Heart left ventricle (tissue), 13 donors: ENCODE measurements around the gene GPR157.
"Not testable (repeated sequence)": the region's sequence is repeated elsewhere in the genome, so short reads cannot be mapped to it uniquely, and the experiment has no call there.

Experiments
- POLR2A ChIP-seq, 2 donors: fragments of 450-650 bp; IDR thresholded peaks; one replicate each; pipeline ENCODE4 v1.6.1; 2017; ENCODE audit warnings: antibody characterized with exemption in 2 of 2, mild to moderate bottlenecking in 2 of 2, moderate library complexity in 2 of 2
- TF ChIP-seq, protein P1 (sequence below), 12 donors: fragments of 200-600 bp; sonication (generic) in 4 of 12; IDR thresholded peaks; one replicate each; pipeline versions ENCODE4 v1.5.0 to v1.8.0; 2018 to 2022; ENCODE audit warnings: antibody characterized with exemption in 12 of 12, mild to moderate bottlenecking in 5 of 12
- donor health status: ischemic (EF 13 %, LVEDD 7.1; RV severe dilation, severe dysfunction).
- donor health status: DM: no; HTN: yes; CAD: no.
- donor health status: DM: no; HTN: no; CAD: no.
- donor health status: ischemic (EF 25% LVEDD 6.9; RV normal size, moderate dysfunction).
- donor health status: ischemic (EF 25% LVEDD 5.7; RV mildly dilated, moderate dysfunction).
- donor health status: ischemic (EF 35%, LVEDD 5.7; RV mildly dilated, moderate dysfunction).
- donor health status: nonischemic (EF 11% LVEDD 7.7; RV severe dilation, severe dysfunction).
- donor health status: DM: yes; HTN: yes; CAD: no.
- donor health status: PGD.
- donor health status: ischemic (EF 29% LVEDD 5.4; RV normal size, mild dysfunction).
- donor health status: nonischemic (EF 23%, LVEDD 6.1; RV moderate dilation, normal function).

DNA sequence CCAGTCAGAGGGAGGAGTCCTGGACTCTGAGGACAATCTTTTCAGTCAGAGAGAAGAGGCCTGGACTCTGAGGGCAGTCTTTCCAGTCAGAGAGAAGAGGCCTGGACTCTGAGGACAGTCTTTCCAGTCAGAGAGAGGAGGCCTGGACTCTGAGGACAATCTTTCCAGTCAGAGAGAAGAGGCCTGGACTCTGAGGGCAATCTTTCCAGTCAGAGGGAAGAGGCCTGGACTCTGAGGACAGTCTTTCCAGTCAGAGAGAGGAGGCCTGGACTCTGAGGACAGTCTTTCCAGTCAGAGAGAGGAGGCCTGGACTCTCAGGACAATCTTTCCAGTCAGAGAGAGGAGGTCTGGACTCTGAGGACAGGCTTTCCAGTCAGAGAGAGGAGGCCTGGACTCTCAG is 26.5 kb upstream of the GPR157 start:
- not testable (repeated sequence) for TF ChIP-seq POLR2A (IDR thresholded peaks at IDR 0.05)
- TF ChIP-seq, protein P1, sequence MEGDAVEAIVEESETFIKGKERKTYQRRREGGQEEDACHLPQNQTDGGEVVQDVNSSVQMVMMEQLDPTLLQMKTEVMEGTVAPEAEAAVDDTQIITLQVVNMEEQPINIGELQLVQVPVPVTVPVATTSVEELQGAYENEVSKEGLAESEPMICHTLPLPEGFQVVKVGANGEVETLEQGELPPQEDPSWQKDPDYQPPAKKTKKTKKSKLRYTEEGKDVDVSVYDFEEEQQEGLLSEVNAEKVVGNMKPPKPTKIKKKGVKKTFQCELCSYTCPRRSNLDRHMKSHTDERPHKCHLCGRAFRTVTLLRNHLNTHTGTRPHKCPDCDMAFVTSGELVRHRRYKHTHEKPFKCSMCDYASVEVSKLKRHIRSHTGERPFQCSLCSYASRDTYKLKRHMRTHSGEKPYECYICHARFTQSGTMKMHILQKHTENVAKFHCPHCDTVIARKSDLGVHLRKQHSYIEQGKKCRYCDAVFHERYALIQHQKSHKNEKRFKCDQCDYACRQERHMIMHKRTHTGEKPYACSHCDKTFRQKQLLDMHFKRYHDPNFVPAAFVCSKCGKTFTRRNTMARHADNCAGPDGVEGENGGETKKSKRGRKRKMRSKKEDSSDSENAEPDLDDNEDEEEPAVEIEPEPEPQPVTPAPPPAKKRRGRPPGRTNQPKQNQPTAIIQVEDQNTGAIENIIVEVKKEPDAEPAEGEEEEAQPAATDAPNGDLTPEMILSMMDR (IDR thresholded peaks at IDR 0.05) = not testable (repeated sequence)
